Thyroid gland (tissue), 4 donors: ENCODE data around the gene RC3H2. TPM values are rescaled to one million over a fixed set of nuclear protein-coding genes. Genes with fewer than 3 reads are reported as not detected.

ENCODE experiments used
- DNase-seq, 2 donors: peaks; one replicate each; pipeline ENCODE4 v3.0.0-alpha.2; 2019
- H3K27ac ChIP-seq, 3 donors: fragments of 200-600 bp; sonication (generic); 1 replicate in 2 of 3; 2 replicates in 1 of 3; pipeline ENCODE4 v1.5.1; 2016 to 2019; ENCODE audit warnings: mild to moderate bottlenecking in 1 of 3, moderate library complexity in 1 of 3
- H3K27me3 ChIP-seq: fragments of 200-600 bp; sonication (generic); one replicate; pipeline ENCODE4 v1.5.1; 2019
- H3K36me3 ChIP-seq, 2 donors: fragments of 200-600 bp; sonication (generic); one replicate each; pipeline ENCODE4 v1.5.1; 2016 to 2019
- H3K4me1 ChIP-seq, 2 donors: fragments of 200-600 bp; sonication (generic); one replicate each; pipeline ENCODE4 v1.5.1; 2017 to 2019
- H3K4me3 ChIP-seq, 3 donors: fragments of 200-600 bp; sonication (generic); replicated peaks in 1 of 3; 1 replicate in 2 of 3; 2 replicates in 1 of 3; pipeline ENCODE4 v1.5.1; 2016; ENCODE audit warnings: mild to moderate bottlenecking in 1 of 3
- H3K9me3 ChIP-seq: fragments of 200-600 bp; sonication (generic); one replicate; pipeline ENCODE4 v1.5.1; 2017
- CTCF ChIP-seq, 6 experiments: fragments of 200-600 bp in 3 of 6; fragments of 450-650 bp in 3 of 6; sonication (generic) in 3 of 6; IDR thresholded peaks; one replicate each; pipeline ENCODE4 v1.5.1; 2016 to 2019; ENCODE audit warnings: antibody characterized with exemption in 6 of 6, mild to moderate bottlenecking in 2 of 6, inconsistent platforms in 1 of 6, moderate library complexity in 1 of 6
- POLR2A ChIP-seq, 2 donors: fragments of 450-650 bp; IDR thresholded peaks; one replicate each; pipeline ENCODE4 v1.6.1; 2017; ENCODE audit warnings: antibody characterized with exemption in 2 of 2, mild to moderate bottlenecking in 2 of 2, moderate library complexity in 1 of 2
- WGBS, 2 donors: methylation state at CpG; one replicate each; pipeline ENCODE4 v1.1.5; 2017; 5-methylcytosine and 5-hydroxymethylcytosine counted together
- intact Hi-C: fragments of 100-400 bp; cut with DNase I; formaldehyde crosslinking; loops from one replicate; pipeline ENCODE4 v1.15.1; 2023
- total RNA-seq, 4 donors: library from RNA; depleted of rRNA; stranded (reverse); fragments of >200 nt; gene quantifications; one replicate each; pipeline ENCODE4 v1.2.3, GENCODE V29; 2016

Gene RC3H2
- 10 to 100 TPM; 43.1 to 91.2 (median 52.9) TPM for total RNA-seq

GRCh38 chr9:122904823-122905710 is at the start of gene RC3H2:
TSS of gene RC3H2 (minus strand) at chr9:122905359. CDS start at chr9:122897509, 7,850 bp downstream.
- Histone ChIP-seq H3K4me1 (peaks cover 16 to 32% of the 10 kb centered on the region in 2 donors), H3K27ac (peak within 1 kb of the TSS; percentile 91 to 97 (median 94)), H3K27me3 (no peaks in the 10 kb centered on the region), H3K4me3 (peak within 1 kb of the TSS; percentile 63 to 100 (median 89)), H3K36me3 (no peaks in the 10 kb centered on the region), H3K9me3 (no peaks in the 10 kb centered on the region)
- TF ChIP-seq CTCF (IDR thresholded peaks at IDR 0.05) = peak in 1 of 6 experiments; percentile 7
- TF ChIP-seq POLR2A (IDR thresholded peaks at IDR 0.05) = peak; percentile 85 to 93
- DNase-seq = peak; percentile 97 to 98
- 0 to 1% methylated on average over 25 to 41 of the region's 77 CpGs for WGBS, 2 donors
- intact Hi-C loops = no loop called here

- no peak for DNase-seq
- Histone ChIP-seq H3K4me3 (no peak overlapping the region), H3K27ac (peak overlapping the region; percentile 5 to 55 (median 20)), H3K36me3 (no peaks in the 10 kb centered on the region), H3K27me3 (no peaks in the 10 kb centered on the region), H3K4me1 (peaks cover 45 to 72% of the 10 kb centered on the region in 2 donors), H3K9me3 (no peaks in the 10 kb centered on the region)
- intact Hi-C loops = no loop called here
- no peak for TF ChIP-seq CTCF (IDR thresholded peaks at IDR 0.05)
- TF ChIP-seq POLR2A (IDR thresholded peaks at IDR 0.05) = no peak
Observed at GRCh38 chr9:122954253-122954691, 49.1 kb upstream of the RC3H2 start.

GRCh38 chr9:122951056-122951455 is 45.9 kb upstream of the RC3H2 start:
- H3K4me3 ChIP-seq = no peak overlapping the region
- H3K9me3 ChIP-seq = no peaks in the 10 kb centered on the region
- peak overlapping the region; percentile 20 to 46 (median 31) for H3K27ac ChIP-seq
- 93 to 96% methylated on average over 1 of the region's 1 CpG for WGBS, 2 donors
- no peak for DNase-seq
- no peaks in the 10 kb centered on the region for H3K27me3 ChIP-seq
- H3K4me1 ChIP-seq = peaks cover 55 to 87% of the 10 kb centered on the region in 2 donors
- no peaks in the 10 kb centered on the region for H3K36me3 ChIP-seq
- intact Hi-C loops = no loop called here
- TF ChIP-seq POLR2A (IDR thresholded peaks at IDR 0.05) (no peak), CTCF (IDR thresholded peaks at IDR 0.05) (no peak)

- no peaks in the 10 kb centered on the region for H3K9me3 ChIP-seq
- DNase-seq = no peak
- H3K4me1 ChIP-seq = peaks cover 61 to 82% of the 10 kb centered on the region in 2 donors
- H3K4me3 ChIP-seq = no peak overlapping the region
- 90 to 92% methylated on average over 3 of the region's 3 CpGs for WGBS, 2 donors
- intact Hi-C loops = no loop called here
- TF ChIP-seq CTCF (IDR thresholded peaks at IDR 0.05) = no peak
- no peak for TF ChIP-seq POLR2A (IDR thresholded peaks at IDR 0.05)
- no peaks in the 10 kb centered on the region for H3K36me3 ChIP-seq
- no peaks in the 10 kb centered on the region for H3K27me3 ChIP-seq
- H3K27ac ChIP-seq = peak overlapping the region in 2 of 3 donors; percentile 31 to 61
Observed at GRCh38 chr9:122950263-122950662, 45.1 kb upstream of the RC3H2 start.

GRCh38 chr9:122949696-122950095 is 44.5 kb upstream of the RC3H2 start:
- intact Hi-C loops = no loop called here
- peak overlapping the region in 2 of 3 donors; percentile 61 to 78 for H3K27ac ChIP-seq
- WGBS, 2 donors = 88 to 90% methylated on average over 1 of the region's 1 CpG
- TF ChIP-seq CTCF (IDR thresholded peaks at IDR 0.05) (no peak), POLR2A (IDR thresholded peaks at IDR 0.05) (no peak)
- H3K4me1 ChIP-seq = peaks cover 59 to 77% of the 10 kb centered on the region in 2 donors
- DNase-seq = no peak
- no peaks in the 10 kb centered on the region for H3K27me3 ChIP-seq
- H3K36me3 ChIP-seq = no peaks in the 10 kb centered on the region
- H3K9me3 ChIP-seq = no peaks in the 10 kb centered on the region
- no peak overlapping the region for H3K4me3 ChIP-seq
